Measurements from ENCODE around the gene PFKFB4.

DNA sequence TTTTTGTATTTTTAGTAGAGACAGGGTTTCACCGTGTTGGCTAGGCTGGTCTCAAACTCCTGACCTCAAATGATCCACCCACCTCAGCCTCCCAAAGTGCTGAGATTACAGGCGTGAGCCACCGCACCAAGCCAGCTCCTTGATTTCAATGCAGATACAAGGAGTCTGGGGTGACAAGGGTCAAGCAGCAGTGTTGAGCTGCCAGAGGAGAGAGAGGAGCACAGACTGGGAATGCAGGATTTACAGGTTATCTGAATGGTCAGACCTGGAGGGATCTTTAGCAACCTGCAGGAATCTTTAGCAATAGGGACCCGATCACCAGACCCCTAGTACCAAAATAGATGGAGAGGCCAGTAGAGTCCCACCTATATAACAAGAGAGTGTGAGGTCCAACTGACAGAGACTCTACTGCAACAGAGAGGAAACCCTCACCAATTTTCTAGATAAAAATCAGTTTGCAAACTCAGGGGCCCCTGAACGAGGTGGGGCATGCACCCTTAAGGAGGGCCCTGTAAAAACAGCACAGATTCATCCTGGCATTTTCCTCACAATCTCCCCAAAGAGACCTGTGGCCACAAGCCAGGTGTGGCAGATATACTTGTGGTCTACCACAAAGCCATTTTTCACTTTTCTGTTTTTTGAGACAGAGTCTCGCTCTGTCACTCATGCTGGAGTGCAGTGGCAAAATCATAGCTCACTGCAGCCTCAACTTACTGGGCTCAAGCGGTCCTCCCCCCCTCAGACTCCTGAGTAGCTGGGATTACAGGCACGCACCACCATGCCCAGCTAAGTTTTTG is 42.0 kb downstream of the PFKFB4 start:
- TF ChIP-seq, protein P1, sequence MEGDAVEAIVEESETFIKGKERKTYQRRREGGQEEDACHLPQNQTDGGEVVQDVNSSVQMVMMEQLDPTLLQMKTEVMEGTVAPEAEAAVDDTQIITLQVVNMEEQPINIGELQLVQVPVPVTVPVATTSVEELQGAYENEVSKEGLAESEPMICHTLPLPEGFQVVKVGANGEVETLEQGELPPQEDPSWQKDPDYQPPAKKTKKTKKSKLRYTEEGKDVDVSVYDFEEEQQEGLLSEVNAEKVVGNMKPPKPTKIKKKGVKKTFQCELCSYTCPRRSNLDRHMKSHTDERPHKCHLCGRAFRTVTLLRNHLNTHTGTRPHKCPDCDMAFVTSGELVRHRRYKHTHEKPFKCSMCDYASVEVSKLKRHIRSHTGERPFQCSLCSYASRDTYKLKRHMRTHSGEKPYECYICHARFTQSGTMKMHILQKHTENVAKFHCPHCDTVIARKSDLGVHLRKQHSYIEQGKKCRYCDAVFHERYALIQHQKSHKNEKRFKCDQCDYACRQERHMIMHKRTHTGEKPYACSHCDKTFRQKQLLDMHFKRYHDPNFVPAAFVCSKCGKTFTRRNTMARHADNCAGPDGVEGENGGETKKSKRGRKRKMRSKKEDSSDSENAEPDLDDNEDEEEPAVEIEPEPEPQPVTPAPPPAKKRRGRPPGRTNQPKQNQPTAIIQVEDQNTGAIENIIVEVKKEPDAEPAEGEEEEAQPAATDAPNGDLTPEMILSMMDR (IDR thresholded peaks at IDR 0.05), result no peak
- TF ChIP-seq EZH2 (IDR thresholded peaks at IDR 0.05; ENCODE audit: borderline replicate concordance, insufficient read depth, low read depth, low read length, poor library complexity, severe bottlenecking), result no peak

All from B cell (primary cell).